Uterus (tissue), 2 donors: ENCODE results near the gene ASB2.

Source experiments
- CTCF ChIP-seq, 4 experiments: fragments of 200-600 bp in 2 of 4; fragments of 450-650 bp in 2 of 4; sonication (generic) in 2 of 4; IDR thresholded peaks; one replicate each; pipeline ENCODE4 v1.5.1; 2016 to 2019; ENCODE audit warnings: antibody characterized with exemption in 4 of 4, mild to moderate bottlenecking in 2 of 4, moderate library complexity in 1 of 4
- POLR2A ChIP-seq, 2 donors: fragments of 450-650 bp; IDR thresholded peaks; one replicate each; pipeline ENCODE4 v1.6.1; 2016; ENCODE audit warnings: antibody characterized with exemption in 2 of 2, mild to moderate bottlenecking in 1 of 2, moderate library complexity in 1 of 2

GRCh38 chr14:93924592-93925355 lies 51.6 kb downstream of the ASB2 start:
- TF ChIP-seq CTCF (IDR thresholded peaks at IDR 0.05) (no peak), POLR2A (IDR thresholded peaks at IDR 0.05) (no peak)
